ENCODE measurements around the gene ANKRD12.
"Not testable (repeated sequence)": the region's sequence is repeated elsewhere in the genome, so short reads cannot be mapped to it uniquely, and the experiment has no call there.

ANKRD12 gene

GRCh38 chr18:9136315-9137155 lies at the start of gene ANKRD12:
Gene ANKRD12 (plus strand): TSS chr18:9136781. CDS start chr18:9182433, 45,652 bp downstream.
- Histone ChIP-seq H3K36me3 (peaks cover 0 to 11% (median 0%) of the 10 kb centered on the region in 3 donors), H3K9me3 (no peaks in the 10 kb centered on the region), H3K4me3 (peak within 1 kb of the TSS; percentile 68 to 80), H3K4me1 (peaks cover 0 to 39% (median 27%) of the 10 kb centered on the region in 4 donors), H3K27ac (peak within 1 kb of the TSS; percentile 96 to 99), H3K27me3 (no peaks in the 10 kb centered on the region)
- TF ChIP-seq, protein P1, sequence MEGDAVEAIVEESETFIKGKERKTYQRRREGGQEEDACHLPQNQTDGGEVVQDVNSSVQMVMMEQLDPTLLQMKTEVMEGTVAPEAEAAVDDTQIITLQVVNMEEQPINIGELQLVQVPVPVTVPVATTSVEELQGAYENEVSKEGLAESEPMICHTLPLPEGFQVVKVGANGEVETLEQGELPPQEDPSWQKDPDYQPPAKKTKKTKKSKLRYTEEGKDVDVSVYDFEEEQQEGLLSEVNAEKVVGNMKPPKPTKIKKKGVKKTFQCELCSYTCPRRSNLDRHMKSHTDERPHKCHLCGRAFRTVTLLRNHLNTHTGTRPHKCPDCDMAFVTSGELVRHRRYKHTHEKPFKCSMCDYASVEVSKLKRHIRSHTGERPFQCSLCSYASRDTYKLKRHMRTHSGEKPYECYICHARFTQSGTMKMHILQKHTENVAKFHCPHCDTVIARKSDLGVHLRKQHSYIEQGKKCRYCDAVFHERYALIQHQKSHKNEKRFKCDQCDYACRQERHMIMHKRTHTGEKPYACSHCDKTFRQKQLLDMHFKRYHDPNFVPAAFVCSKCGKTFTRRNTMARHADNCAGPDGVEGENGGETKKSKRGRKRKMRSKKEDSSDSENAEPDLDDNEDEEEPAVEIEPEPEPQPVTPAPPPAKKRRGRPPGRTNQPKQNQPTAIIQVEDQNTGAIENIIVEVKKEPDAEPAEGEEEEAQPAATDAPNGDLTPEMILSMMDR (IDR thresholded peaks at IDR 0.05), result no peak
- intact Hi-C loops (cut with DNase I; ENCODE audit: low total_unique reads), result loop anchor here (2.0 kb wide), 1 partner anchor 34 kb away; the partner anchor contains the start of gene NDUFV2
- DNase-seq, result peak; percentile 97 to 99

- TF ChIP-seq, protein P1 (IDR thresholded peaks at IDR 0.05), result no peak
- no peak overlapping the region for H3K4me3 ChIP-seq
- no peaks in the 10 kb centered on the region for H3K36me3 ChIP-seq
- H3K27ac ChIP-seq, result no peak overlapping the region
- DNase-seq, result no peak
- H3K27me3 ChIP-seq, result no peaks in the 10 kb centered on the region
- H3K4me1 ChIP-seq, result no peaks in the 10 kb centered on the region
- no peaks in the 10 kb centered on the region for H3K9me3 ChIP-seq
- intact Hi-C loops (cut with DNase I; ENCODE audit: low total_unique reads), result no loop called here
Observed at GRCh38 chr18:9087144-9087543, 49.4 kb upstream of the ANKRD12 start.

GRCh38 chr18:9088252-9088651 lies 48.3 kb upstream of the ANKRD12 start:
- Histone ChIP-seq H3K27ac (no peak overlapping the region), H3K36me3 (no peaks in the 10 kb centered on the region), H3K4me3 (no peak overlapping the region), H3K27me3 (no peaks in the 10 kb centered on the region), H3K9me3 (no peaks in the 10 kb centered on the region), H3K4me1 (no peaks in the 10 kb centered on the region)
- intact Hi-C loops (cut with DNase I; ENCODE audit: low total_unique reads), result no loop called here
- DNase-seq, result no peak
- TF ChIP-seq, protein P1 (IDR thresholded peaks at IDR 0.05), result no peak

DNA sequence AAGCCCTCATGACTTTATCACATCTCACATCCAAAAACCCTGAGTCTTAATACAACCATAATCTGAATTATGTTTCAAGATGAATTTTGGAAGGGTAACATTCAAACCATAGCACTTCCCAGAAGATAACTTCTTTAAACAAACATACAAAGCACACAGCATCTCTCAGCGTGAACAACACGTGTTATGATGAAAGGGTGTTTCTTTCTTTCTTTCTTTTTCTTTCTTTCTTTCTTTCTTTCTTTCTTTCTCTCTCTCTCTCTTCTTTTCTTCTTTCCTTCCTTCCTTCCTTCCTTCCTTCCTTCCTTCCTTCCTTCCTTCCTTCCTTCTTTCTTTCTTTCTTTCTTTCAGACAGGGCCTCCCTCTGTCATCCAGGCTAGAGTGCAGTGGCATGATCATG lies 47.9 kb upstream of the ANKRD12 start:
- H3K27ac ChIP-seq; intact Hi-C loops (cut with DNase I; ENCODE audit: low total_unique reads): not testable (repeated sequence)

DNA sequence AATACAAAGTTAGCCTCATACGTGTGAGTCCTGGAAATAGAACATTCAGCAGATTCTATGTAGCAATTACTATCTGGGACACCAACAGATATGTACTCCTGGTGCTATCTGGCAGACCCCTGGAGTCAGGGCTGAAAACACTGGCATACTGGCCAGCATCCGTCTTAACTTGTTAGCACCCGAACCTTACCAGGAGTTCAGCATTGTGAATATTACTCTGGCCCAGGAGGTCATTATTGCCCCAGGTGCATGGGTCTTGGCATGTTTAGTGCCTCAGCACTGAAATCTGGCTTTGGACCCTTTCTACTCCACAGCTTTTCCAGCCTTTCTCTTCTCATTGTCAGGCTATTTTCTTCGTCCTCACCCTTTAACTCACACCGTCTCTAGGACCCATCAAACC lies 46.0 kb upstream of the ANKRD12 start:
- Histone ChIP-seq H3K4me1 (no peaks in the 10 kb centered on the region), H3K9me3 (no peaks in the 10 kb centered on the region), H3K4me3 (no peak overlapping the region), H3K27ac (no peak overlapping the region), H3K27me3 (no peaks in the 10 kb centered on the region), H3K36me3 (no peaks in the 10 kb centered on the region)
- TF ChIP-seq, protein P1 (IDR thresholded peaks at IDR 0.05), result no peak
- DNase-seq, result no peak
- intact Hi-C loops (cut with DNase I; ENCODE audit: low total_unique reads), result no loop called here

More for the DNA sequence above, 47.9 kb upstream of the ANKRD12 start:
- not testable (repeated sequence) for H3K4me3 ChIP-seq, H3K27me3 ChIP-seq, H3K36me3 ChIP-seq, H3K4me1 ChIP-seq, DNase-seq, H3K9me3 ChIP-seq

DNA sequence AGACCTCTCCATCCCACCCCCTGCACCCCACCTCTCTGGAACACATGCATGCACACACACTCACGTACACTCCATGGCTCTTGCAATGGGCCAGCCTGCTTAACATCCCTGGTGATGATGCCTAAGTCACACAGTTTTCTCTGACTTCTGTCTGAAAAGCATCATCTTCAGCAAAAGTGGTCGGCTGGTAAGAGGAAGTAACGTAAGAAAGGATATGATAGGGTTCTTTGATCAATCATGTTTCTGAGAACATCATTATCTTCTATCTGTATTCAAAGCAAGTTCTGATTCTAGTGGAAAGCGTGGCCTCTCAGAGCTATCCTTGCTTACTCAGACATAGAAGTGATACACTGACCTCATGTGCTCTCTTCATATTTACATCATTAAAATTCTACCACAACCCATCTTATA lies 45.5 kb upstream of the ANKRD12 start:
- H3K27me3 ChIP-seq, result no peaks in the 10 kb centered on the region
- no peaks in the 10 kb centered on the region for H3K4me1 ChIP-seq
- no peaks in the 10 kb centered on the region for H3K36me3 ChIP-seq
- DNase-seq, result no peak
- TF ChIP-seq, protein P1 (IDR thresholded peaks at IDR 0.05), result no peak
- H3K27ac ChIP-seq, result no peak overlapping the region
- intact Hi-C loops (cut with DNase I; ENCODE audit: low total_unique reads), result no loop called here
- H3K9me3 ChIP-seq, result no peaks in the 10 kb centered on the region
- no peak overlapping the region for H3K4me3 ChIP-seq

Measured in tibial artery (tissue), 4 donors.